GM23338 (cell line): ENCODE results near the gene SLC51B.

Source experiments
- CREB1 ChIP-seq: fragments of 250-450 bp; sonication (Bioruptor Pico); IDR thresholded peaks from 2 replicates; pipeline ENCODE4 v1.5.0; 2020; ENCODE audit warnings: low read depth, mild to moderate bottlenecking, moderate library complexity
- EZH2 ChIP-seq: fragments of 200-600 bp; sonication (generic); IDR thresholded peaks from one replicate; pipeline ENCODE4 v1.8.0; 2017; ENCODE audit warnings: antibody characterized with exemption, mild to moderate bottlenecking, low read depth; ENCODE audit not compliant: unreplicated experiment
- EZH2phosphoT487 ChIP-seq: fragments of 200-600 bp; sonication (generic); IDR thresholded peaks from one replicate; pipeline ENCODE4 v1.8.1; 2018; ENCODE audit warnings: antibody characterized with exemption; ENCODE audit not compliant: unreplicated experiment
- JUNB ChIP-seq: IDR thresholded peaks from one replicate; pipeline ENCODE4 v1.6.1; 2016; ENCODE audit warnings: antibody characterized with exemption; ENCODE audit not compliant: unreplicated experiment
- NANOG ChIP-seq: IDR thresholded peaks from 2 replicates; pipeline ENCODE4 v1.6.1; 2016; ENCODE audit warnings: antibody characterized with exemption, borderline replicate concordance
- POLR2AphosphoS5 ChIP-seq: IDR thresholded peaks from 2 replicates; pipeline ENCODE4 v1.6.1; 2016; ENCODE audit warnings: antibody characterized with exemption, low read depth
- REST ChIP-seq: IDR thresholded peaks from one replicate; pipeline ENCODE4 v1.6.1; 2018; ENCODE audit warnings: antibody characterized with exemption; ENCODE audit not compliant: unreplicated experiment
- ZNF331 ChIP-seq: fragments of 250-450 bp; sonication (Bioruptor Pico); IDR thresholded peaks from 2 replicates; pipeline ENCODE4 v1.5.0; 2020; ENCODE audit warnings: low read depth, mild to moderate bottlenecking, moderate library complexity
- TF ChIP-seq, protein P1 (sequence below), 2 experiments: fragments of 200-600 bp in 1 of 2; sonication (generic) in 1 of 2; conservative IDR thresholded peaks; 2 replicates each; pipeline versions ENCODE4 v1.5.1 to v1.6.1; 2016 to 2017; ENCODE audit warnings: antibody characterized with exemption in 2 of 2, low read depth in 2 of 2, mild to moderate bottlenecking in 2 of 2, moderate library complexity in 1 of 2
- TF ChIP-seq, protein P2 (sequence below): IDR thresholded peaks from 2 replicates; pipeline ENCODE4 v1.6.1; 2016; ENCODE audit warnings: antibody characterized with exemption

DNA sequence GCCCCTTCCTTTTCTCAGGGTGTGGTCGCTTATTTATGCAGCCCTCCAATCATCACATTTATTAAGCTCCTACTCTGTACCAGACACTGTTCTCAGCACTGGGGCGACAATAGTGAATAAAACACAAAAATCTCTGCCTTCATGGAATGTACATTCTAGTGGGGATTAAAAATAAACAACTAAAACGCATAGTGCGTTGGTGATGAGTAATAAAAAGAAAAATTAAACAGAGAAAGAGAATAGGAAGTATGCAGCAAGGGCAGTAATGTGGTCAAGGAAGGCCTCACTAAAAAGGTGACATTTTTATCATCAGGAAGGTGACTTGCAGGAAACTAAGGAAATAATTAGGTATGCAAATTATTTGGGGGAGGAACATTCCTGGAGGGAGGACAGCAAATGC lies 5.1 kb downstream of the SLC51B start:
- TF ChIP-seq, protein P1, sequence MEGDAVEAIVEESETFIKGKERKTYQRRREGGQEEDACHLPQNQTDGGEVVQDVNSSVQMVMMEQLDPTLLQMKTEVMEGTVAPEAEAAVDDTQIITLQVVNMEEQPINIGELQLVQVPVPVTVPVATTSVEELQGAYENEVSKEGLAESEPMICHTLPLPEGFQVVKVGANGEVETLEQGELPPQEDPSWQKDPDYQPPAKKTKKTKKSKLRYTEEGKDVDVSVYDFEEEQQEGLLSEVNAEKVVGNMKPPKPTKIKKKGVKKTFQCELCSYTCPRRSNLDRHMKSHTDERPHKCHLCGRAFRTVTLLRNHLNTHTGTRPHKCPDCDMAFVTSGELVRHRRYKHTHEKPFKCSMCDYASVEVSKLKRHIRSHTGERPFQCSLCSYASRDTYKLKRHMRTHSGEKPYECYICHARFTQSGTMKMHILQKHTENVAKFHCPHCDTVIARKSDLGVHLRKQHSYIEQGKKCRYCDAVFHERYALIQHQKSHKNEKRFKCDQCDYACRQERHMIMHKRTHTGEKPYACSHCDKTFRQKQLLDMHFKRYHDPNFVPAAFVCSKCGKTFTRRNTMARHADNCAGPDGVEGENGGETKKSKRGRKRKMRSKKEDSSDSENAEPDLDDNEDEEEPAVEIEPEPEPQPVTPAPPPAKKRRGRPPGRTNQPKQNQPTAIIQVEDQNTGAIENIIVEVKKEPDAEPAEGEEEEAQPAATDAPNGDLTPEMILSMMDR (conservative IDR thresholded peaks at IDR 0.05; ENCODE audit: low read depth in 2 of 2), result no peak
- TF ChIP-seq POLR2AphosphoS5 (no peak), JUNB (no peak), EZH2phosphoT487 (no peak), ZNF331 (CRISPR knock-in tag) (no peak), EZH2 (no peak), CREB1 (no peak), REST (no peak), NANOG (no peak)
- TF ChIP-seq, protein P2, sequence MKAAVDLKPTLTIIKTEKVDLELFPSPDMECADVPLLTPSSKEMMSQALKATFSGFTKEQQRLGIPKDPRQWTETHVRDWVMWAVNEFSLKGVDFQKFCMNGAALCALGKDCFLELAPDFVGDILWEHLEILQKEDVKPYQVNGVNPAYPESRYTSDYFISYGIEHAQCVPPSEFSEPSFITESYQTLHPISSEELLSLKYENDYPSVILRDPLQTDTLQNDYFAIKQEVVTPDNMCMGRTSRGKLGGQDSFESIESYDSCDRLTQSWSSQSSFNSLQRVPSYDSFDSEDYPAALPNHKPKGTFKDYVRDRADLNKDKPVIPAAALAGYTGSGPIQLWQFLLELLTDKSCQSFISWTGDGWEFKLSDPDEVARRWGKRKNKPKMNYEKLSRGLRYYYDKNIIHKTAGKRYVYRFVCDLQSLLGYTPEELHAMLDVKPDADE, result no peak
